SK-N-SH (cell line): ENCODE data around the gene DELE1. TPM values are rescaled to one million over a fixed set of nuclear protein-coding genes. Genes with fewer than 3 reads are reported as not detected.
A peak's percentile ranks its signal among the peaks of the same experiment; 100 is the strongest.
"Not testable (repeated sequence)": the region's sequence is repeated elsewhere in the genome, so short reads cannot be mapped to it uniquely, and the experiment has no call there.

Experiments used
- CTCF ChIA-PET: fragments of 300-600, 350-600 bp; formaldehyde crosslinking; extraction: SDS; loops from one replicate; lab custom pipeline; 2021; lab: Yijun Ruan, JAX
- POLR2A ChIA-PET: fragments of 350-600 bp; sonication (Branson Sonifier 250); formaldehyde crosslinking; extraction: SDS; loops from one replicate; lab custom pipeline; 2020; ENCODE audit warnings: antibody characterized with exemption, inconsistent platforms; lab: Yijun Ruan, JAX
- DNase-seq: peaks from one replicate; pipeline ENCODE4 v3.0.0; 2012
- H2AFZ ChIP-seq: fragments of 200-600 bp; sonication (generic); 2 replicates; pipeline ENCODE4 v1.8.1; 2016; ENCODE audit warnings: antibody characterized with exemption, mild to moderate bottlenecking, low read depth
- H3F3A ChIP-seq: fragments of 200-600 bp; sonication (generic); replicated peaks from 2 replicates; pipeline ENCODE3; 2016; ENCODE audit warnings: antibody characterized with exemption, mild to moderate bottlenecking; ENCODE audit not compliant: insufficient read depth
- H3K27ac ChIP-seq, 2 experiments: fragments of 200-500 bp in 1 of 2; fragments of 200-600 bp in 1 of 2; sonication (Bioruptor generic) in 1 of 2; sonication (generic), shearing (Covaris generic) in 1 of 2; 2 replicates each; pipeline versions ENCODE4 v1.5.1 to v1.6.1; 2014 to 2016; ENCODE audit warnings: low read depth in 2 of 2, inconsistent platforms in 1 of 2, low read length in 1 of 2, mild to moderate bottlenecking in 1 of 2, mixed read lengths in 1 of 2
- H3K27me3 ChIP-seq: fragments of 200-600 bp; sonication (generic), shearing (Covaris generic); 2 replicates; pipeline ENCODE4 v1.6.1; 2016; ENCODE audit warnings: mixed run types; ENCODE audit not compliant: insufficient read depth
- H3K36me3 ChIP-seq, 2 experiments: fragments of 200-500 bp in 1 of 2; fragments of 200-600 bp in 1 of 2; sonication (Bioruptor generic) in 1 of 2; sonication (generic) in 1 of 2; replicated peaks in 1 of 2; 2 replicates each; pipeline versions ENCODE3 to v1.5.1; 2014 to 2016; ENCODE audit warnings: low read length in 1 of 2, mild to moderate bottlenecking in 1 of 2; ENCODE audit not compliant: insufficient read depth in 2 of 2, control insufficient read depth in 1 of 2
- H3K4me1 ChIP-seq, 2 experiments: fragments of 200-500 bp in 1 of 2; fragments of 200-600 bp in 1 of 2; sonication (Bioruptor generic) in 1 of 2; sonication (generic), shearing (Covaris generic) in 1 of 2; 2 replicates each; pipeline versions ENCODE4 v1.5.1 to v1.6.1; 2014 to 2016; ENCODE audit warnings: low read depth in 1 of 2, low read length in 1 of 2, mixed run types in 1 of 2; ENCODE audit not compliant: insufficient read depth in 2 of 2, control insufficient read depth in 1 of 2
- H3K4me2 ChIP-seq: fragments of 200-600 bp; sonication (generic), shearing (Covaris generic); 2 replicates; pipeline ENCODE4 v1.6.1; 2017; ENCODE audit warnings: mixed run types
- H3K4me3 ChIP-seq, 2 experiments: fragments of 200-500 bp in 1 of 2; fragments of 200-600 bp in 1 of 2; sonication (Bioruptor generic) in 1 of 2; sonication (generic), shearing (Covaris generic) in 1 of 2; 2 replicates each; pipeline versions ENCODE4 v1.5.1 to v1.8.1; 2014 to 2016; ENCODE audit warnings: low read depth in 2 of 2, inconsistent platforms in 1 of 2, low read length in 1 of 2, mild to moderate bottlenecking in 1 of 2, mixed read lengths in 1 of 2, moderate library complexity in 1 of 2
- H3K79me2 ChIP-seq: fragments of 200-600 bp; sonication (generic); 2 replicates; pipeline ENCODE4 v1.8.1; 2017; ENCODE audit warnings: mild to moderate bottlenecking; ENCODE audit not compliant: insufficient read depth
- H3K9ac ChIP-seq: fragments of 200-600 bp; sonication (generic); 2 replicates; pipeline ENCODE4 v1.6.1; 2017; ENCODE audit warnings: mixed run types
- H3K9me2 ChIP-seq: fragments of 200-600 bp; sonication (generic); 2 replicates; pipeline ENCODE4 v1.6.1; 2017; ENCODE audit warnings: mixed run types
- H3K9me3 ChIP-seq: fragments of 200-600 bp; sonication (generic); 2 replicates; pipeline ENCODE4 v1.6.1; 2017; ENCODE audit warnings: mixed run types, mild to moderate bottlenecking, moderate library complexity
- H4K20me1 ChIP-seq: fragments of 200-600 bp; sonication (generic); 2 replicates; pipeline ENCODE4 v1.6.1; 2017; ENCODE audit warnings: mild to moderate bottlenecking, mixed run types; ENCODE audit not compliant: insufficient read depth
- EZH2phosphoT487 ChIP-seq: fragments of 200-600 bp; sonication (generic); IDR thresholded peaks from 2 replicates; pipeline ENCODE4 v1.6.1; 2017; ENCODE audit warnings: low read depth, mixed run types, mild to moderate bottlenecking, antibody characterized with exemption, moderate library complexity, borderline replicate concordance
- GABPA ChIP-seq: IDR thresholded peaks from 2 replicates; pipeline ENCODE4 v1.4.0; 2012; ENCODE audit warnings: low read depth, mild to moderate bottlenecking
- MXI1 ChIP-seq: IDR thresholded peaks from 2 replicates; pipeline ENCODE4 v1.6.1; 2012; ENCODE audit warnings: mild to moderate bottlenecking, low read depth, low read length, improper control_type of control experiment
- PBX3 ChIP-seq: IDR thresholded peaks from 2 replicates; pipeline ENCODE4; 2012
- RAD21 ChIP-seq: IDR thresholded peaks from 2 replicates; pipeline ENCODE4 v1.6.1; 2012; ENCODE audit warnings: mild to moderate bottlenecking, low read length
- SMC3 ChIP-seq: IDR thresholded peaks from 2 replicates; pipeline ENCODE4 v1.6.1; 2012; ENCODE audit warnings: low read depth, low read length, improper control_type of control experiment
- WGBS: methylation state at CpG from one replicate; pipeline ENCODE4 v1.1.6; 2017; ENCODE audit warnings: low lambda C conversion rate; 5-methylcytosine and 5-hydroxymethylcytosine counted together
- polyA plus RNA-seq, 3 experiments: library from polyadenylated mRNA; depleted of rRNA; stranded (reverse); fragments of >200 nt; gene quantifications; 2 replicates each; pipeline ENCODE4 v1.2.3, GENCODE V29; 2012
- TF ChIP-seq, protein P1 (sequence below): IDR thresholded peaks from 2 replicates; pipeline ENCODE4 v1.6.1; 2012; ENCODE audit warnings: mild to moderate bottlenecking, low read depth, low read length, moderate library complexity
- TF ChIP-seq, protein P2 (sequence below): IDR thresholded peaks from 2 replicates; pipeline ENCODE4 v1.4.0; 2012; ENCODE audit warnings: low read depth, borderline replicate concordance

The DELE1 gene
- polyA plus RNA-seq, 1 of the 3 experiments (the other 2 are of a cell fraction), result 60.3 TPM

DNA sequence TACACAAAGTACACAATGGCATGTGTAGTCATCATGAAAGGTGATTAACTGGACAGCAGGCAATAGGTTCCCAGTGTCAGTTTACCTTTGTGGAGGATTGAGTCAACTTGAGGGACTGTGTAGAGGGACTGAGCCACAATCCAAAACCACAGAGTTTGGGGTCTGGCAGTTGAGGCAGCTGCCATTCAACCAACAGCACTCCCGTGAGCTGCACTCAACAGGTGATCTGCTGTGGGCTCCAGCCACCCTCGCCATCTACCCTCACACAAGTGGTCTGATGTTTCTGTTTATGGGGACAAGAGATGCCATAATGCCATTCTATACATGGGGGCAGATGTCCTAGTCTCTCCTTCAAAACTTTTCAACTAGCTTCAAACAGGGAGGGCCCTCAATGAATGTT, 2.9 kb upstream of the DELE1 start (continued):
- TF ChIP-seq, protein P1, sequence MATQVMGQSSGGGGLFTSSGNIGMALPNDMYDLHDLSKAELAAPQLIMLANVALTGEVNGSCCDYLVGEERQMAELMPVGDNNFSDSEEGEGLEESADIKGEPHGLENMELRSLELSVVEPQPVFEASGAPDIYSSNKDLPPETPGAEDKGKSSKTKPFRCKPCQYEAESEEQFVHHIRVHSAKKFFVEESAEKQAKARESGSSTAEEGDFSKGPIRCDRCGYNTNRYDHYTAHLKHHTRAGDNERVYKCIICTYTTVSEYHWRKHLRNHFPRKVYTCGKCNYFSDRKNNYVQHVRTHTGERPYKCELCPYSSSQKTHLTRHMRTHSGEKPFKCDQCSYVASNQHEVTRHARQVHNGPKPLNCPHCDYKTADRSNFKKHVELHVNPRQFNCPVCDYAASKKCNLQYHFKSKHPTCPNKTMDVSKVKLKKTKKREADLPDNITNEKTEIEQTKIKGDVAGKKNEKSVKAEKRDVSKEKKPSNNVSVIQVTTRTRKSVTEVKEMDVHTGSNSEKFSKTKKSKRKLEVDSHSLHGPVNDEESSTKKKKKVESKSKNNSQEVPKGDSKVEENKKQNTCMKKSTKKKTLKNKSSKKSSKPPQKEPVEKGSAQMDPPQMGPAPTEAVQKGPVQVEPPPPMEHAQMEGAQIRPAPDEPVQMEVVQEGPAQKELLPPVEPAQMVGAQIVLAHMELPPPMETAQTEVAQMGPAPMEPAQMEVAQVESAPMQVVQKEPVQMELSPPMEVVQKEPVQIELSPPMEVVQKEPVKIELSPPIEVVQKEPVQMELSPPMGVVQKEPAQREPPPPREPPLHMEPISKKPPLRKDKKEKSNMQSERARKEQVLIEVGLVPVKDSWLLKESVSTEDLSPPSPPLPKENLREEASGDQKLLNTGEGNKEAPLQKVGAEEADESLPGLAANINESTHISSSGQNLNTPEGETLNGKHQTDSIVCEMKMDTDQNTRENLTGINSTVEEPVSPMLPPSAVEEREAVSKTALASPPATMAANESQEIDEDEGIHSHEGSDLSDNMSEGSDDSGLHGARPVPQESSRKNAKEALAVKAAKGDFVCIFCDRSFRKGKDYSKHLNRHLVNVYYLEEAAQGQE, result no peak
- TF ChIP-seq, protein P2, sequence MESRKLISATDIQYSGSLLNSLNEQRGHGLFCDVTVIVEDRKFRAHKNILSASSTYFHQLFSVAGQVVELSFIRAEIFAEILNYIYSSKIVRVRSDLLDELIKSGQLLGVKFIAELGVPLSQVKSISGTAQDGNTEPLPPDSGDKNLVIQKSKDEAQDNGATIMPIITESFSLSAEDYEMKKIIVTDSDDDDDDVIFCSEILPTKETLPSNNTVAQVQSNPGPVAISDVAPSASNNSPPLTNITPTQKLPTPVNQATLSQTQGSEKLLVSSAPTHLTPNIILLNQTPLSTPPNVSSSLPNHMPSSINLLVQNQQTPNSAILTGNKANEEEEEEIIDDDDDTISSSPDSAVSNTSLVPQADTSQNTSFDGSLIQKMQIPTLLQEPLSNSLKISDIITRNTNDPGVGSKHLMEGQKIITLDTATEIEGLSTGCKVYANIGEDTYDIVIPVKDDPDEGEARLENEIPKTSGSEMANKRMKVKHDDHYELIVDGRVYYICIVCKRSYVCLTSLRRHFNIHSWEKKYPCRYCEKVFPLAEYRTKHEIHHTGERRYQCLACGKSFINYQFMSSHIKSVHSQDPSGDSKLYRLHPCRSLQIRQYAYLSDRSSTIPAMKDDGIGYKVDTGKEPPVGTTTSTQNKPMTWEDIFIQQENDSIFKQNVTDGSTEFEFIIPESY, result no peak
- TF ChIP-seq SMC3, result no peak
- TF ChIP-seq MXI1, result no peak
- TF ChIP-seq GABPA, result no peak
- TF ChIP-seq PBX3, result no peak
- TF ChIP-seq RAD21, result no peak
- no peak for TF ChIP-seq EZH2phosphoT487

- Histone ChIP-seq H3K27ac (peak overlapping the region; percentile 98 to 99), H3K4me3 (peak overlapping the region; percentile 87 to 96), H2AFZ (peak overlapping the region; percentile 86), H3K4me2 (peak overlapping the region; percentile 95), H3K36me3 (peaks cover 24 to 25% of the 10 kb centered on the region in 2 experiments), H3K79me2 (peaks cover 25% of the 10 kb centered on the region), H3K9ac (peak overlapping the region; percentile 98)
- not testable (repeated sequence) for H3F3A ChIP-seq, H4K20me1 ChIP-seq, H3K4me1 ChIP-seq, H3K9me2 ChIP-seq, DNase-seq, H3K9me3 ChIP-seq, H3K27me3 ChIP-seq
- 49% methylated on average over 21 of the region's 28 CpGs for WGBS
- ChIA-PET POLR2A (interaction anchor here (0.6 to 1.9 kb wide), 18 partner anchors 8 to 331 kb away, joined by 3 to 15 read pairs (median 4); partner anchors contain the start of gene ARAP3), CTCF (interaction anchor here (0.8 to 5.9 kb wide), 10 partner anchors 9 to 231 kb away, joined by 3 to 32 read pairs (median 6); partner anchors contain the start of gene PCDH1)
These were observed 734 bp upstream of the DELE1 start for GRCh38 chr5:141922827-141923447.
